Activated CD4-positive, CD25-positive, alpha-beta regulatory T cell treated with anti-CD3 and anti-CD28 coated beads, Interleukin-2, amount 50 U/mL, for 16 hours (primary cell): ENCODE results near the gene FLNC.

Experiments
- DNase-seq: peaks from one replicate; pipeline ENCODE4 v3.0.0-alpha.2; 2020; ENCODE audit warnings: low read depth, low spot score

FLNC gene

GRCh38 chr7:128877756-128878120 lies 47.5 kb downstream of the FLNC start:
- DNase-seq = no peak

GRCh38 chr7:128878226-128879105 lies 48.3 kb downstream of the FLNC start:
- DNase-seq = no peak

- no peak for DNase-seq
Measured at GRCh38 chr7:128879461-128879938, 49.3 kb downstream of the FLNC start.

GRCh38 chr7:128879939-128880746 lies 49.9 kb downstream of the FLNC start:
- DNase-seq = no peak

GRCh38 chr7:128880791-128881457 lies 50.7 kb downstream of the FLNC start:
- no peak for DNase-seq

- DNase-seq = no peak
Measured at GRCh38 chr7:128881458-128882125, 51.4 kb downstream of the FLNC start.

GRCh38 chr7:128882134-128882533 lies 51.9 kb downstream of the FLNC start:
- DNase-seq = no peak

- DNase-seq = peak; percentile 74
Measured at GRCh38 chr7:128883622-128884448, 53.6 kb downstream of the FLNC start.

GRCh38 chr7:128884561-128885369 lies 54.6 kb downstream of the FLNC start:
- no peak for DNase-seq

- DNase-seq = no peak
Measured at GRCh38 chr7:128885370-128886187, 55.4 kb downstream of the FLNC start.

- no peak for DNase-seq
Measured at GRCh38 chr7:128886391-128887168, 56.4 kb downstream of the FLNC start.

- no peak for DNase-seq
Measured at GRCh38 chr7:128887169-128888038, 57.2 kb downstream of the FLNC start.

GRCh38 chr7:128888039-128888755 lies 58.0 kb downstream of the FLNC start:
- no peak for DNase-seq

GRCh38 chr7:128888756-128889095 lies 58.5 kb downstream of the FLNC start:
- no peak for DNase-seq

- DNase-seq = no peak
Measured at GRCh38 chr7:128889121-128889520, 58.9 kb downstream of the FLNC start.

GRCh38 chr7:128890306-128891109 lies 60.3 kb downstream of the FLNC start:
- no peak for DNase-seq
